PC-9 (cell line): ENCODE results near the gene SLC2A6. TPM values are rescaled to one million over a fixed set of nuclear protein-coding genes. Genes with fewer than 3 reads are reported as not detected.

Experiments
- BruUV-seq: library from RNA; stranded (reverse); fragments of 400-500 nt; replicated peaks from 2 replicates; lab custom pipeline; 2021; lab: Mats Ljungman, UMichigan
- CTCF ChIA-PET: fragments of 300-600 bp; sonication (Branson Sonifier 250); formaldehyde crosslinking; loops from one replicate; lab custom pipeline; 2022; ENCODE audit warnings: antibody characterized with exemption; lab: Charles Lee
- POLR2A ChIA-PET: fragments of 300-600 bp; sonication (Branson Sonifier 250); formaldehyde crosslinking; loops from one replicate; lab custom pipeline; 2022; ENCODE audit warnings: antibody characterized with exemption; ENCODE audit not compliant: unreplicated experiment; lab: Charles Lee
- DNase-seq, 2 experiments: peaks; one replicate each; pipeline versions ENCODE4 v3.0.0 to v3.0.0-alpha.2; 2015 to 2022; ENCODE audit warnings: mixed read lengths in 1 of 2
- H2AFZ ChIP-seq: fragments of 200-600 bp; sonication (generic); 2 replicates; pipeline ENCODE4 v1.8.1; 2017; ENCODE audit warnings: antibody characterized with exemption
- H3F3A ChIP-seq: fragments of 200-600 bp; sonication (generic); 2 replicates; pipeline ENCODE4 v1.8.1; 2017; ENCODE audit warnings: antibody characterized with exemption, mild to moderate bottlenecking, low read depth; ENCODE audit not compliant: insufficient read depth
- H3K27ac ChIP-seq: fragments of 200-600 bp; sonication (generic); 2 replicates; pipeline ENCODE4 v1.6.1; 2016; ENCODE audit warnings: mixed run types
- H3K27me3 ChIP-seq: fragments of 200-600 bp; sonication (generic); 2 replicates; pipeline ENCODE4 v1.6.1; 2016; ENCODE audit warnings: low read depth, mixed run types; ENCODE audit not compliant: insufficient read depth
- H3K36me3 ChIP-seq: fragments of 200-600 bp; sonication (generic); 2 replicates; pipeline ENCODE4 v1.6.1; 2016; ENCODE audit warnings: low read depth, mixed run types
- H3K4me1 ChIP-seq: fragments of 200-600 bp; sonication (generic); replicated peaks from 2 replicates; pipeline ENCODE4 v1.6.1; 2016; ENCODE audit warnings: mixed run types; ENCODE audit not compliant: insufficient read depth
- H3K4me2 ChIP-seq: fragments of 200-600 bp; sonication (generic); 2 replicates; pipeline ENCODE4 v1.6.1; 2017; ENCODE audit warnings: mixed run types
- H3K4me3 ChIP-seq: fragments of 200-600 bp; sonication (generic); 2 replicates; pipeline ENCODE4 v1.6.1; 2016; ENCODE audit warnings: mixed run types
- H3K79me2 ChIP-seq: fragments of 200-600 bp; sonication (generic); 2 replicates; pipeline ENCODE4 v1.6.1; 2017; ENCODE audit warnings: low read depth, mixed run types
- H3K9me2 ChIP-seq: fragments of 200-600 bp; sonication (generic); 2 replicates; pipeline ENCODE4 v1.8.1; 2017; ENCODE audit warnings: mild to moderate bottlenecking; ENCODE audit not compliant: insufficient read depth
- H3K9me3 ChIP-seq: fragments of 200-600 bp; sonication (generic); 2 replicates; pipeline ENCODE4 v1.8.1; 2016; ENCODE audit warnings: low read depth; ENCODE audit not compliant: insufficient read depth
- H4K20me1 ChIP-seq: fragments of 200-600 bp; sonication (generic); 2 replicates; pipeline ENCODE4 v1.8.1; 2017; ENCODE audit not compliant: insufficient read depth
- EZH2 ChIP-seq: fragments of 200-600 bp; sonication (generic); IDR thresholded peaks from 2 replicates; pipeline ENCODE4 v1.8.0; 2017; ENCODE audit warnings: antibody characterized with exemption, low read depth
- intact Hi-C: fragments of 100-400 bp; cut with micrococcal nuclease; formaldehyde crosslinking; loops from one replicate; pipeline ENCODE4 v1.10.0; 2022; ENCODE audit not compliant: unreplicated experiment
- total RNA-seq: library from RNA; stranded (reverse); gene quantifications from 2 replicates; pipeline ENCODE4 v1.2.3, GENCODE V29; 2021
- TF ChIP-seq, protein P1 (sequence below): fragments of 200-600 bp; sonication (generic); conservative IDR thresholded peaks from 2 replicates; pipeline ENCODE4 v1.6.1; 2017; ENCODE audit warnings: mixed run types, antibody characterized with exemption, mild to moderate bottlenecking, moderate library complexity

Gene SLC2A6
- total RNA-seq, 1 experiment from 2014 or later = 13.1 TPM

DNA sequence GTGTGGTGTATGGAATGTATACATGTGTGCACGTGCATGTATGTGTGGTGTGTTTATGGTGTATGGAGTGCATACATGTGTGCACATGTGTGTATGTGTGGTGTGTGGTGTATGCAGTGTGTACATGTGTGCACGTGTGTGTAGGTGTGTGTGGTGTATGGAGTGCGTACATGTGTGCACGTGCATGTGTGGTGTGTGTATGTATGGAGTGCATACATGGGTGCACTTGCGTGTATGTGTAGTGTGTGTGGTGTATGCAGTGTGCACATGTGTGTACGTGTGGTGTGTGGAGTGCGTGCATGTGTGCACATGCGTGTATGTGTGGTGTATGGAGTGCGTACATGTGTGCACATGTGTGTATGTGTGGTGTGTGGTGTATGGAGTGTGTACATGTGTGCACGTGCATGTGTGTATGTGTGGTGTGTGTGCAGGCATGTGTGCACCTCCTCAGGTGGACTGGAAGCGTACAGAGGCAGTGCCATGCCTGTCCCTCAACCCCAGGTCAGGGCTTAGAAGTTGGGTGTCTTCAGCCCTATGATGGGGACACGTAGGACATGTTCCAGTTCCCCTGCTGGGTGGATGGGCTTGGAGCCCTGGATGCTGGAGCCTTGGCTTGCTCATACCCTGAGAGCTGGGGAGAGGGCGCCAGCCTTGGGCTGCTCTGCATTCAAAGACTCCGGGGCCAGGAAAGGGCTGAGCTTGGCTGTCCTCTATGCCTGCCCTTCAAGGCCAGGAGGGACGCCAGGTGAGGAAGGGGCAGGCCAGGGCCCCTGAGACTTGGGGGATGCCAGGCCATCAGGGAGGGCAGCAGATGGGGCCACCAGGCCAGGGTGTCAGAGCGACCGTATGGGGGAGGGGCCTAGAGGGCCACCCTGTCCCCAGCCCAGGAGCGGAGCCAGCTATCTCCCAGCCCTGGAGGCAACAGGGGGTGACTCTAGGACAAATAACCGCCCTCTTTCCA is 33.6 kb upstream of the SLC2A6 start:
- no peaks in the 10 kb centered on the region for H3K79me2 ChIP-seq
- H3K36me3 ChIP-seq = no peaks in the 10 kb centered on the region
- peaks cover 9% of the 10 kb centered on the region; the same call in 1 of the 2 replicates for H3F3A ChIP-seq
- no peaks in the 10 kb centered on the region for H3K9me3 ChIP-seq
- no peaks in the 10 kb centered on the region for H3K9me2 ChIP-seq
- no peak overlapping the region for H2AFZ ChIP-seq
- no TSS peak for BruUV-seq
- ChIA-PET CTCF (no interaction called here), POLR2A (no interaction called here)
- no peak overlapping the region for H3K27ac ChIP-seq
- peaks cover 13% of the 10 kb centered on the region; the same call in 1 of the 2 replicates for H3K4me1 ChIP-seq
- intact Hi-C loops = no loop called here
- H4K20me1 ChIP-seq = no peaks in the 10 kb centered on the region; the same call in 1 of the 2 replicates
- TF ChIP-seq EZH2 = no peak
- TF ChIP-seq, protein P1, sequence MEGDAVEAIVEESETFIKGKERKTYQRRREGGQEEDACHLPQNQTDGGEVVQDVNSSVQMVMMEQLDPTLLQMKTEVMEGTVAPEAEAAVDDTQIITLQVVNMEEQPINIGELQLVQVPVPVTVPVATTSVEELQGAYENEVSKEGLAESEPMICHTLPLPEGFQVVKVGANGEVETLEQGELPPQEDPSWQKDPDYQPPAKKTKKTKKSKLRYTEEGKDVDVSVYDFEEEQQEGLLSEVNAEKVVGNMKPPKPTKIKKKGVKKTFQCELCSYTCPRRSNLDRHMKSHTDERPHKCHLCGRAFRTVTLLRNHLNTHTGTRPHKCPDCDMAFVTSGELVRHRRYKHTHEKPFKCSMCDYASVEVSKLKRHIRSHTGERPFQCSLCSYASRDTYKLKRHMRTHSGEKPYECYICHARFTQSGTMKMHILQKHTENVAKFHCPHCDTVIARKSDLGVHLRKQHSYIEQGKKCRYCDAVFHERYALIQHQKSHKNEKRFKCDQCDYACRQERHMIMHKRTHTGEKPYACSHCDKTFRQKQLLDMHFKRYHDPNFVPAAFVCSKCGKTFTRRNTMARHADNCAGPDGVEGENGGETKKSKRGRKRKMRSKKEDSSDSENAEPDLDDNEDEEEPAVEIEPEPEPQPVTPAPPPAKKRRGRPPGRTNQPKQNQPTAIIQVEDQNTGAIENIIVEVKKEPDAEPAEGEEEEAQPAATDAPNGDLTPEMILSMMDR = no peak
- no peak overlapping the region for H3K4me2 ChIP-seq
- DNase-seq = no peak
- H3K27me3 ChIP-seq = peaks cover 61% of the 10 kb centered on the region
- no peak overlapping the region for H3K4me3 ChIP-seq

DNA sequence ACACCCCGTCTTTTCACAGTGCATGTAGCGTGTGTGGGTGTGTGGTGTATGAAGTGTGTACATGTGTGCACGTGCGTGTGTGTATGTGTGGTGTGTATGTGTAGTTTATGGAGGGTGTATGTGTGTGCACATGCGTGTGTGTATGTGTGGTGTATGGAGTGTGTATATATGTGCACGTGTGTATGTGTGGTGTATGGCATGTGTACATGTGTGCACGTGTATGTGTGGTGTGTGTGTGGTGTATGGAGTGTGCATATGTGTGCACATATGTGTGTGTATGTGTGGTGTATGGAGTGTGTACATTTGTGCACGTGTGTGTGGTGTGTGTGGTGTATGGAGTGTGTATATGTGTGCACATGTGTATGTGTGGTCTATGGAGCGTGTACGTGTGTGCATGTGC is 32.7 kb upstream of the SLC2A6 start:
- Histone ChIP-seq H3K27me3 (peaks cover 54% of the 10 kb centered on the region), H3K9me3 (no peaks in the 10 kb centered on the region), H3K4me1 (peaks cover 20% of the 10 kb centered on the region), H2AFZ (no peak overlapping the region), H3F3A (peaks cover 13% of the 10 kb centered on the region; the same call in 1 of the 2 replicates), H4K20me1 (no peaks in the 10 kb centered on the region), H3K9me2 (no peaks in the 10 kb centered on the region), H3K27ac (no peak overlapping the region), H3K36me3 (no peaks in the 10 kb centered on the region), H3K4me3 (no peak overlapping the region), H3K79me2 (no peaks in the 10 kb centered on the region), H3K4me2 (no peak overlapping the region)
- ChIA-PET POLR2A (no interaction called here), CTCF (no interaction called here)
- BruUV-seq = no TSS peak
- DNase-seq = no peak
- TF ChIP-seq, protein P1 = no peak
- TF ChIP-seq EZH2 = no peak
- intact Hi-C loops = no loop called here

- TF ChIP-seq, protein P1 = no peak
- no peak for TF ChIP-seq EZH2
- POLR2A ChIA-PET = no interaction called here
Measured at GRCh38 chr9:133510926-133511505, 32.1 kb upstream of the SLC2A6 start.

More at GRCh38 chr9:133510926-133511505, 32.1 kb upstream of the SLC2A6 start:
- no peaks in the 10 kb centered on the region for H3K36me3 ChIP-seq
- H3K4me3 ChIP-seq = no peak overlapping the region
- no peak for DNase-seq
- CTCF ChIA-PET = no interaction called here
- no peak overlapping the region for H3K27ac ChIP-seq
- H2AFZ ChIP-seq = no peak overlapping the region
- peaks cover 13% of the 10 kb centered on the region; the same call in 1 of the 2 replicates for H3F3A ChIP-seq
- intact Hi-C loops = no loop called here
- no TSS peak for BruUV-seq
- peaks cover 22% of the 10 kb centered on the region for H3K4me1 ChIP-seq
- no peaks in the 10 kb centered on the region for H3K9me3 ChIP-seq
- H3K79me2 ChIP-seq = no peaks in the 10 kb centered on the region
- H3K4me2 ChIP-seq = no peak overlapping the region
- no peaks in the 10 kb centered on the region for H3K9me2 ChIP-seq
- H3K27me3 ChIP-seq = peaks cover 48% of the 10 kb centered on the region
- H4K20me1 ChIP-seq = no peaks in the 10 kb centered on the region
